Measurements from ENCODE around the gene CPA2.

The CPA2 gene

GRCh38 chr7:130288168-130288567, 21.5 kb downstream of the CPA2 start:
- no peaks in the 10 kb centered on the region for H3K27me3 ChIP-seq (ENCODE audit: insufficient read depth, insufficient read length)
- no peaks in the 10 kb centered on the region for H3K4me1 ChIP-seq (ENCODE audit: insufficient read depth, insufficient read length)
- no peak overlapping the region for H3K9ac ChIP-seq (ENCODE audit: insufficient read length, low read depth)
- no peak overlapping the region for H3K4me3 ChIP-seq (ENCODE audit: insufficient read length, low read depth)
- no peak for DNase-seq (ENCODE audit: low read depth, low spot score)
- H3K36me3 ChIP-seq (ENCODE audit: insufficient read depth, insufficient read length, low read length): no peaks in the 10 kb centered on the region
- TF ChIP-seq YY1 (IDR thresholded peaks at IDR 0.05; ENCODE audit: insufficient read depth, insufficient read length) (no peak), SUZ12 (IDR thresholded peaks at IDR 0.05; ENCODE audit: extremely low read depth, insufficient read depth, insufficient read length) (no peak), ZNF274 (IDR thresholded peaks at IDR 0.05; ENCODE audit: low read depth, low read length) (no peak)
- no peaks in the 10 kb centered on the region for H3K9me3 ChIP-seq (ENCODE audit: insufficient read depth, low read length)

- no peaks in the 10 kb centered on the region for H3K4me1 ChIP-seq (ENCODE audit: insufficient read depth, insufficient read length)
- H3K4me3 ChIP-seq (ENCODE audit: insufficient read length, low read depth): no peak overlapping the region
- H3K9me3 ChIP-seq (ENCODE audit: insufficient read depth, low read length): no peaks in the 10 kb centered on the region
- TF ChIP-seq ZNF274 (IDR thresholded peaks at IDR 0.05; ENCODE audit: low read depth, low read length): no peak
- no peak for TF ChIP-seq YY1 (IDR thresholded peaks at IDR 0.05; ENCODE audit: insufficient read depth, insufficient read length)
- TF ChIP-seq SUZ12 (IDR thresholded peaks at IDR 0.05; ENCODE audit: extremely low read depth, insufficient read depth, insufficient read length): no peak
- no peak for DNase-seq (ENCODE audit: low read depth, low spot score)
- no peak overlapping the region for H3K9ac ChIP-seq (ENCODE audit: insufficient read length, low read depth)
- no peaks in the 10 kb centered on the region for H3K36me3 ChIP-seq (ENCODE audit: insufficient read depth, insufficient read length, low read length)
- no peaks in the 10 kb centered on the region for H3K27me3 ChIP-seq (ENCODE audit: insufficient read depth, insufficient read length)
These were observed 22.2 kb downstream of the CPA2 start for GRCh38 chr7:130288829-130289228.

DNA sequence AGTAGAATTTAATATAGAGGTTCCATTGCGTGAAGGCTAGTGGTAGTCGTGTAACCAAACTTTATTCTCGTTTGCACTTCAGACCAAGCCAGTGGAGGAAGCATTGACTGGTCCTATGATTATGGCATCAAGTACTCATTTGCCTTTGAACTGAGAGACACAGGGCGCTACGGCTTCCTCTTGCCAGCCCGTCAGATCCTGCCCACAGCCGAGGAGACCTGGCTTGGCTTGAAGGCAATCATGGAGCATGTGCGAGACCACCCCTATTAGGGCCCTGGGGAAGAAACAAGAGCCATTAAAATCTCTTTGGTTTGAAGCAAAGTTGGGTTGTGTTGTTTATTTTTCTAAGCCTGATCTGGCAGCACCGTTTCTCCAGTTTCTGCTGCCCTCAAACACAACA, 22.8 kb downstream of the CPA2 start:
- no peaks in the 10 kb centered on the region for H3K4me1 ChIP-seq (ENCODE audit: insufficient read depth, insufficient read length)
- no peaks in the 10 kb centered on the region for H3K27me3 ChIP-seq (ENCODE audit: insufficient read depth, insufficient read length)

DNA sequence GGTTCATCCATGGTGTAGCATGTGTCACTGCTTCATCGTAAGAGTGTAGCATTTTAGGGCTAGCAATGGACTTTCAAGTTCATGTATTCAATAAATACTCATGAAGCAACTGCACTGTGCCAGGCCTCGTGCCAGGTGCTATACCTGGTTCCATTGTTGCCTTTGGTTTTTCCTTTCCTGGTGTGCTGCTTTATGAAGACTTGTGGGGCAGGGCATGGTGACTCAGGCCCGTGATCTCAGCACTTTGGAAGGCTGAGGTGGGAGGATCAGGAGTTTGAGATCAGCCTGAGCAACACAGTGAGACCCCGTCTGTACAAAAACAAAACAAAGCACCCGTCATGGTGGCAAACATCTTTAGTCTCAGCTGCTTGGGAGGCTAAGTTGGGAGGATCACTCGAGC, 24.1 kb downstream of the CPA2 start:
- Histone ChIP-seq H3K36me3 (ENCODE audit: insufficient read depth, insufficient read length, low read length) (no peaks in the 10 kb centered on the region), H3K9ac (ENCODE audit: insufficient read length, low read depth) (no peak overlapping the region), H3K9me3 (ENCODE audit: insufficient read depth, low read length) (no peaks in the 10 kb centered on the region), H3K27me3 (ENCODE audit: insufficient read depth, insufficient read length) (no peaks in the 10 kb centered on the region), H3K4me1 (ENCODE audit: insufficient read depth, insufficient read length) (no peaks in the 10 kb centered on the region), H3K4me3 (ENCODE audit: insufficient read length, low read depth) (no peak overlapping the region)
- TF ChIP-seq SUZ12 (IDR thresholded peaks at IDR 0.05; ENCODE audit: extremely low read depth, insufficient read depth, insufficient read length) (no peak), ZNF274 (IDR thresholded peaks at IDR 0.05; ENCODE audit: low read depth, low read length) (no peak), YY1 (IDR thresholded peaks at IDR 0.05; ENCODE audit: insufficient read depth, insufficient read length) (no peak)
- no peak for DNase-seq (ENCODE audit: low read depth, low spot score)

More for the DNA sequence above, 22.8 kb downstream of the CPA2 start:
- Histone ChIP-seq H3K4me3 (ENCODE audit: insufficient read length, low read depth) (no peak overlapping the region), H3K36me3 (ENCODE audit: insufficient read depth, insufficient read length, low read length) (no peaks in the 10 kb centered on the region), H3K9ac (ENCODE audit: insufficient read length, low read depth) (no peak overlapping the region), H3K9me3 (ENCODE audit: insufficient read depth, low read length) (no peaks in the 10 kb centered on the region)
- DNase-seq (ENCODE audit: low read depth, low spot score): no peak
- TF ChIP-seq SUZ12 (IDR thresholded peaks at IDR 0.05; ENCODE audit: extremely low read depth, insufficient read depth, insufficient read length): no peak
- TF ChIP-seq YY1 (IDR thresholded peaks at IDR 0.05; ENCODE audit: insufficient read depth, insufficient read length): no peak
- TF ChIP-seq ZNF274 (IDR thresholded peaks at IDR 0.05; ENCODE audit: low read depth, low read length): no peak

GRCh38 chr7:130292682-130293257, 26.1 kb downstream of the CPA2 start, which contains the start of gene CPA4:
Gene CPA4, plus strand, starts transcription at chr7:130293161. Its CDS starts 20 bp downstream, at chr7:130293181.
- TF ChIP-seq ZNF274 (IDR thresholded peaks at IDR 0.05; ENCODE audit: low read depth, low read length): no peak
- no peak for TF ChIP-seq SUZ12 (IDR thresholded peaks at IDR 0.05; ENCODE audit: extremely low read depth, insufficient read depth, insufficient read length)
- no peak for TF ChIP-seq YY1 (IDR thresholded peaks at IDR 0.05; ENCODE audit: insufficient read depth, insufficient read length)
- Histone ChIP-seq H3K36me3 (ENCODE audit: insufficient read depth, insufficient read length, low read length) (no peaks in the 10 kb centered on the region), H3K27me3 (ENCODE audit: insufficient read depth, insufficient read length) (no peaks in the 10 kb centered on the region), H3K4me1 (ENCODE audit: insufficient read depth, insufficient read length) (no peaks in the 10 kb centered on the region), H3K9me3 (ENCODE audit: insufficient read depth, low read length) (no peaks in the 10 kb centered on the region), H3K9ac (ENCODE audit: insufficient read length, low read depth) (no peak within 1 kb of the TSS), H3K4me3 (ENCODE audit: insufficient read length, low read depth) (no peak within 1 kb of the TSS)
- DNase-seq (ENCODE audit: low read depth, low spot score): no peak

GRCh38 chr7:130293521-130293920, 26.9 kb downstream of the CPA2 start:
- no peaks in the 10 kb centered on the region for H3K27me3 ChIP-seq (ENCODE audit: insufficient read depth, insufficient read length)
- H3K4me1 ChIP-seq (ENCODE audit: insufficient read depth, insufficient read length): no peaks in the 10 kb centered on the region
- H3K4me3 ChIP-seq (ENCODE audit: insufficient read length, low read depth): no peak overlapping the region
- no peaks in the 10 kb centered on the region for H3K36me3 ChIP-seq (ENCODE audit: insufficient read depth, insufficient read length, low read length)
- TF ChIP-seq ZNF274 (IDR thresholded peaks at IDR 0.05; ENCODE audit: low read depth, low read length) (no peak), YY1 (IDR thresholded peaks at IDR 0.05; ENCODE audit: insufficient read depth, insufficient read length) (no peak), SUZ12 (IDR thresholded peaks at IDR 0.05; ENCODE audit: extremely low read depth, insufficient read depth, insufficient read length) (no peak)
- no peaks in the 10 kb centered on the region for H3K9me3 ChIP-seq (ENCODE audit: insufficient read depth, low read length)
- DNase-seq (ENCODE audit: low read depth, low spot score): no peak
- H3K9ac ChIP-seq (ENCODE audit: insufficient read length, low read depth): no peak overlapping the region

DNA sequence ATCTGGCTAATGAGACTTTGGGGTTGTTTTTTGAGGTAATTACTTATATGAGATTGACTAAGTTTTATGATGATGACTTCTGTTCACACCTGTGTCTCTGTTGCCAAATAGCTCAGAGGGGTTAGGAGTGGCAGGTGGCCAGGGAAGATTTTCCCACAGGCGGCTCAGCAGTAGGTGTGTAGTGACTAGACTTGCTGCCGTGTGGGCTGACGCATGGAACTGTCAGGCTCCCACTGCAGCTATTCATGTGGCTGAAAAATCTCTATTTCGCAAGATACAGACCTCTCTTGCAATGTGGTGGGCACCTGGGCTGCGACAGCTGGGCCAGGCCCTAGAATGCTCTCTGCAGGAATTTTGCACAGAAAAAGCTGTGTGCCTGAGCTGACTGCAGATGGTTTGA, 27.7 kb downstream of the CPA2 start:
- DNase-seq (ENCODE audit: low read depth, low spot score): no peak
- TF ChIP-seq ZNF274 (IDR thresholded peaks at IDR 0.05; ENCODE audit: low read depth, low read length) (no peak), YY1 (IDR thresholded peaks at IDR 0.05; ENCODE audit: insufficient read depth, insufficient read length) (no peak), SUZ12 (IDR thresholded peaks at IDR 0.05; ENCODE audit: extremely low read depth, insufficient read depth, insufficient read length) (no peak)

More for the DNA sequence above, 27.7 kb downstream of the CPA2 start:
- H3K36me3 ChIP-seq (ENCODE audit: insufficient read depth, insufficient read length, low read length): no peaks in the 10 kb centered on the region
- no peak overlapping the region for H3K9ac ChIP-seq (ENCODE audit: insufficient read length, low read depth)
- H3K4me3 ChIP-seq (ENCODE audit: insufficient read length, low read depth): no peak overlapping the region
- no peaks in the 10 kb centered on the region for H3K4me1 ChIP-seq (ENCODE audit: insufficient read depth, insufficient read length)
- no peaks in the 10 kb centered on the region for H3K9me3 ChIP-seq (ENCODE audit: insufficient read depth, low read length)
- H3K27me3 ChIP-seq (ENCODE audit: insufficient read depth, insufficient read length): no peaks in the 10 kb centered on the region
